ENCODE measurements around the gene SPATS2L.
"Not testable (repeated sequence)": the region's sequence is repeated elsewhere in the genome, so short reads cannot be mapped to it uniquely, and the experiment has no call there.

The SPATS2L gene

GRCh38 chr2:200319548-200320337 lies 13.2 kb downstream of the SPATS2L start:
- DNase-seq (ENCODE audit: low spot score) (peak; percentile 36), FAIRE-seq (no peak)

DNA sequence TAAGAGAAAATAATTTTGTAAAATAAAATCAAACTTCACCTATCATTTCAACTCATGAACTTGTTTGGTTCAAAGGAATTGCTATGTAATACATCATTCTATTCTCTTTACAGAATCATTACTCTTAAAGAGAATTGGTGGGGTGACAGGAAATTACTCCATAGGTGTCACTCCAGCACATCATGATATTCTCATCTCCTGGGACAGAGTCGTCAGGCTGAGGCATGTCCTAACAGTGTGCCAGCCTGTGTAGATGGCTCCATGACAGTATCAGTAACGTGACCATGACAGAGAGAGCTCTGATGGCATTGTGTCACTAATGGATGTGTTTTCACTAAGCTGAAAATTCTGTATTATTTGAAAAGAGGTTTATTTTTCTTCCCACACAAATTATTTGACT lies 13.9 kb downstream of the SPATS2L start:
- DNase-seq (ENCODE audit: low spot score): no peak
- no peak for FAIRE-seq

- DNase-seq (ENCODE audit: low spot score): no peak
- FAIRE-seq: no peak
Observed at GRCh38 chr2:200320991-200321390, 14.5 kb downstream of the SPATS2L start.

DNA sequence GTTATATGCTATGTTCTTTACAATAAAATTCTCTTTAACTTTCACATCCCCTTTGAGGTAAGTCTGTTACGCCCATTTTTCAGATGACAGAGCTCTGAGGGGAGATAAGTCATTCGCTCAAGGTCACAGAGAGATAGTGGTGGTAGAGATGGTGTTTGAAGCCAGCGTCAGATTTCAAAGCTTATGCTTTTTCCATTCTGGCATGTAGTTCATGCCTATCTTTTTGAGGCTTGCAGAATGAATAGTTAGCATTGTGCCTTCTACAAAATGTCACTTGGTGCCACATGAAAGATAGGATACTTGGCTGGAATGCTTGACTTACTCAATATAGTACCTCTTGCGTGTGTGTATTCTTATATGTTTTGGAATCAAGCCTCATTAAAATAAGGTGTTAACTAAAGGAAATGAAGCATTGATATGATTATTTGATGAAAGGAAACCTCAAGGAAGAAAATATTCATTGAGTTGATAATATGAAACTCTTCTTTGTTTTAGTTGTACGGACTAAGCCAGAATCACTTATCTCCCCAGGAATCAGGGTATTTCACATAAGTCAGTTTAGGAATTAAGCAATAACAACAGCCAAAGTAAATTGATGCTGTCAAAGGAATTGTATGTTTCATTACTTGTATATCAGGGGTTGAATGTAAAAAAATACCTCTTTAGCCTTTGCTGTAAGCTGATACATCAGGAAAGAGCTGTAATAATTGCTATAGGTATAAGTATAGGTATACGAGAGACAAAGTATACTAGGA lies 15.5 kb downstream of the SPATS2L start:
- DNase-seq (ENCODE audit: low spot score): no peak
- no peak for FAIRE-seq

DNA sequence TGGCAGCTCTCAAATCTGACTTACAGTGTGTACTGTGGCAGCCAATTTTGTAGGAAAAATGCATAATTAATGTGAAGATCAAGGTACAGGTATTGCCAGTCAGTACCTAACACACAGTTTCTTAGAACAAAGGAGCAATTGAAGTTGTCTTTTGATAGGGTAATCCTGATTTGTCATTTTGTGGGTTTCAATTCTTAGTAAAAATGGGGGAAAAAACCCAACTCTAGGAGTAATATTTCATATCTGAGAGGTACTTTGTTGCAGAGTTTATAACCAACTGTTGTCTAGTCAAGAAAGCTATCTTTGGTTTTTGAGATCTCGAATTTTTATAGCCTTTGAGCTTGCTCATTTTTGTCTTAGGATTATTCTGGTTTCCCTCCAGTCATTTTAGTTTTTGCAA lies 16.1 kb downstream of the SPATS2L start:
- DNase-seq (ENCODE audit: low spot score) (no peak), FAIRE-seq (no peak)

DNA sequence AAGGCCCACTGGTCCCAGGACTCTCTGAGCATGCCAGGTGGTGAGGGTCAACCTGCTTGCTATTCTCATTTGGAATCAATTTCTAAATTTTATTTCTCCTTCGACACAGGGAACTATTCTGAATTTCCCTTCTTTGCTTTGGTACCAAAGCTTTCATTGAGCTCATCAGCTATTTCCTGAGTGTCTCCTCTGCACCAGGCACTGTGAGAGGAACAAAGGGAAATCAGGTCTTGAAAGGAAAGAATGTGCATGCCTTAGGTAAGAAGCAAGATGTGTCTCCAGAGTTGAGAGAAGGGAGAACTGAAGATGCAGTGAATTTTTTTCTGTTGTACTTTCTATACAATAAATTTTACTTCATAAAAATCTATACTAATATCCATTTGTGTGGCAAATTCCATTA lies 17.9 kb downstream of the SPATS2L start:
- DNase-seq (ENCODE audit: low spot score) (no peak), FAIRE-seq (no peak)

DNA sequence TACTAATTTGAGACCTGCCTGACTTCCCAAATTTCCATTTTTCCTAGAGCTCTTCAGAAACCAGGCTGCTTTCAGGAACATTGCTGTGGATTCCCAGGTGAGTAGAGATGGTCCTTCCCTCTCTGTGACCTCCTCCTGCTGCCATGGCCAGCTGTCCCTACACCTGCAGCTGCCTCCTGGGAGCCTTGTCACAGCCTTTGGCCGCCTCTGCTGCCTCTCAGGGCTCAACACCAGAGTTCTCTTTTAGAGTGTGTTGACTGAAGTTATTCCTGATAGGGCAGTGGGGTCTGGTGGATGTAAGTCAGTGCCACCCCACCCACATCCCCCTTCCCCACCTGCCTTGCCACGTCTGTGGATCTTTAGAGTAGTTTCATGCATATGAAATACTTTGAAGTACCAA lies 22.9 kb downstream of the SPATS2L start:
- DNase-seq (ENCODE audit: low spot score): no peak
- no peak for FAIRE-seq

DNA sequence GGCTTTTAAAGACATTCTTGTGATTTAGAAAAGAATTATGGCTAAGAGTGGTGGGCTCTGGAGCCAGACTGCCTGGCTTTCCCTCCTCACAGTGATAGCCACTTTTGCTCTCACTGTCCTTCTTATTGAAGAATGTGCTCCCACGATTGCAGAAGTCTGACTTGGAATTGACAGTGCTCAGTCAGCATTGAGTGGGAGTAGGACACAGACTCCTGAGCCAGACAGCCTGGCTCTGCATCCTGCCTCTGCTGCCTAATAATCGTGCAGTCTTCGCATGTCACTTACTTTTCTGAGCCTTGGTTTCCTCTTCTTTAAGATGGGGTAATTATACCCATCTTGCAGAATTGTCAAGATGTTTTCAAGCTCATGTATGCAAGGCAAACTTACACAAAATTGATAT lies 23.3 kb downstream of the SPATS2L start:
- DNase-seq (ENCODE audit: low spot score): no peak
- no peak for FAIRE-seq

DNA sequence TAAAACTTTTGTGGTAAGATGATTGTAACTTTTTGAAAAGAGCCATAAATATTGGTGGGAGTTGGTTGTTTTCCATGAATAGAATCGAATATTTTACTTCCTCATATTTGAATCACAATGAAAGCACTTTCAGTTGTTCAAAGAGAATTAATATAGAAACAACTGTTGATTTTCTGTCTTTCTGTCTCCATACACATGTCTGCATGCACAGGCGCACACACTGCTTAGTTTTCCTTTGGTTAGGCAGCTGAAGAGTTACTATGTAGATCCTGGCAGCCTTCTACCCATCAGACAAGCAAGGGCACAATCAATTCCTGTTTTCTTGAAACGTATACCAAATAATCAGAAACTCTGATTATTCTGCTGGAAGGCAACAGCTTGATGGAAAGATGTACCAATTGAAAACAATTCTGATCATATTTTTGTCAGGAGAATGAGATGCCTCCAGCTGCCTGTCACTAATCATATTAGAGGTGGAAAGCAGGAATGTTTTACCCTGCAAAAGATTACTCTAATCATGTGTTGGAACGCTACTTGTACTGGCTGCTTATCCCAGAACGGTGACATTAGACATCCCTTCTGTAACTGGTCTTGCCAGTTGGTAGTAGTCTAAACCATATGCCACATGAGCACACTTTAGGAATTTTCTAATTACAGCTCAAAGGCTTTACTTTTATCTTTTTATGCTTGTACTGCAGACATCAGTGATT lies 24.0 kb downstream of the SPATS2L start:
- no peak for DNase-seq (ENCODE audit: low spot score)
- FAIRE-seq: no peak

DNA sequence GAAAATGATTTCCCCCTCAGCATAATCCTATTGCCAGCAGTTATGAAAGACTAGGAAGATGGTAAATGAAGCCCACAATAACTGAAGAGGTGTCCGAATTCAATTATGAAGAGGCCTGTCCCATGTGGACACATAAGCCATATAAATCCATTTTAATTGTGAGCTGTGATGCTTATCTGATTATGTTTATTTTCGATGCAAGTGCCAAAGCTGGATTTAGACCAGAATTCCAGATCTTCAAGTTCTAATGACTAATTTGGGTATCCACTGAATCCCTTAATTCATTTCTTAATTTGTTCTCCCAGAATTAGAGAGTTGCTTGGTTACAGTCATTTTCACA lies 24.5 kb downstream of the SPATS2L start:
- FAIRE-seq (no peak), DNase-seq (ENCODE audit: low spot score) (no peak)

- FAIRE-seq (no peak), DNase-seq (ENCODE audit: low spot score) (no peak)
Observed at GRCh38 chr2:200335657-200336056, 29.2 kb downstream of the SPATS2L start.

GRCh38 chr2:200336980-200337615 lies 30.6 kb downstream of the SPATS2L start:
- FAIRE-seq: no peak
- DNase-seq (ENCODE audit: low spot score): no peak

DNA sequence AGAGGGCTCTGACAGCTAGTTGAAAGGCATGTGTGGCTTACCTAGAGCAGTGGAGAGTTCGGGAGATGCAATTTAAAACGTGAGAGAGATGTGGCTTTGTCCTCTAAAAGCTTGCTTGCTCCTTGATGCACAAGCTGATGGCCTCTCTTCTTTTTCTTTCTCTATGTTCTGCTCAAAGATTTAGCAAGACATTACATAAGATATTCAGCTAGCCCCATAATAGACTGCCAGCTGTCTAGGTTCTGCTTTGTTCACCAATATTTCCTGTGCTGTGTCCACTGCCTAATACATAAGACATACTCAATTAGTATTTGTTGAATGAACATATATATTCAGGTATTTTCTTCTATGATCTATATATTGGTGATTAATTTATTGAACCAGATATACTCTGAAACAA lies 31.1 kb downstream of the SPATS2L start:
- DNase-seq (ENCODE audit: low spot score) (no peak), FAIRE-seq (no peak)

- DNase-seq (ENCODE audit: low spot score) (no peak), FAIRE-seq (no peak)
Observed at GRCh38 chr2:200338692-200339091, 32.2 kb downstream of the SPATS2L start.

DNA sequence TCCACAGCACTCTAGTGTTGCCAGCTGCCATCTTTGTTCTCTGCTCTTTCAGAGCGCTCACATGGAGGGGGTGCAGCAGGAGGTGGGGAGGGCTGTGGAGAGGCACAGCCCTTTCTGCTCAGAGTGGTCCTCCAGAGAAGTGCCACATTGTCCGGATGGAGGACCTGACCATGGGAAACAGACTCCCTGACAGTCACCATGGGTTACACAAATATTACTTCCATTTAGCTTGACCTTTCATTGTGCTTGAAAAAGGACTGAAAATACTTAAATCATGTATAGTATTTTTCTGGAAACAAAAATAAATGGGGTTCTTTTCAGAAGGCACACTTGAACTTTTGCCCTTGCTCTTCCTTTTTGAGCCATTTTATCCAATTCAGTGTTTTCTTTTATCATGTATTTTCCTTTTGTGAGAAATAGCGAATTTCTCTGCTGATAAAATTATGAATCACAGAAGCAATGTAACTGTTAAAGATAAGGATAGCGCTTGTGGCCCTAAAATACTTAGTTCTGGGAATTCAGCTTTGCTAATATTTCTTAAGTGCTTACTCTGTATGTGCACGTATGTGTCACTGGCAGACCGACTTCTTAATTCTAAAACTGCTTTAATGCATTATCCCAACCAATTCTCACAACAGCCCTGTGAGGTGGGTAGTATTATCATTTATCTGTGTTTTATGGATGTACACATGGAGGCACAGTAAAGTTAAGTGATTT lies 34.2 kb downstream of the SPATS2L start:
- DNase-seq (ENCODE audit: low spot score) (no peak), FAIRE-seq (no peak)

GRCh38 chr2:200341376-200341775 lies 34.9 kb downstream of the SPATS2L start:
- no peak for FAIRE-seq
- DNase-seq (ENCODE audit: low spot score): no peak

- no peak for DNase-seq (ENCODE audit: low spot score)
- FAIRE-seq: no peak
Observed at GRCh38 chr2:200342235-200342634, 35.7 kb downstream of the SPATS2L start.

DNA sequence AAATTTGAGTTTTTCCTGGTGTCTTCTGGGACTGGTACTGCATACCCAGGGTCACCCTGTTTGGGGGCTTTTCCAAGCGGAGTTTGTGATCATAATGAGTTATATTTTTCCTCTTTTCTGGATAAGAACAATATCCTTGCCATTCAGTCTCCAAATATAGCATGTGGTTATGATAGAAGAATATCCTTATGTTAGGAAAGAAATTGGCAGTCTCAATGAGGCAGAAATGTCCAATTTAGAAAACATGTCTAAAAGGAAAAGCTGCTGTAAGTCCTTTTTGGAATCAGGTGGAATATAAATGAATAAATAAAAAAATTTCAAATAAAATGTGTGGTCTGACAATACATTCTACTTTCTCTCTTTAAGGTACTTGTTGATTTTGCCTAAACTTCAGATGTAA lies 36.2 kb downstream of the SPATS2L start:
- FAIRE-seq: no peak
- no peak for DNase-seq (ENCODE audit: low spot score)

DNA sequence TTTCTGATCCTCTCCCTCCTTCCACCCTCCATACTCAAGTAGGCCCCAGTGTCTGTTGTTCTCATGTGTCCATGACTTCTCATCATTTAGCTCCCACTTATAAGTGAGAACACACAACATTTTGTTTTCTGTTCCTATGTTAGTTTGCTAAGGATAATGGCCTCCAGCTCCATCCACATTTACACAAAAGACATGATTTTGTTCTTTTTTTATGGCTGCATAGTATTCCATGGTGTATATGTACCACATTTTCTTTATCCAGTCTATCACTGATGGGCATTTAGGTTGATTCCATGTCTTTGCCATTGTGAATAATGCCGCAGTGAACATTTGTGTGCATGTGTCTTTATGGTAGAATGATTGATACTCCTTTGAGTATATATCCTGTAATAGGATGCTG lies 37.7 kb downstream of the SPATS2L start:
- FAIRE-seq; DNase-seq (ENCODE audit: low spot score): not testable (repeated sequence)

DNA sequence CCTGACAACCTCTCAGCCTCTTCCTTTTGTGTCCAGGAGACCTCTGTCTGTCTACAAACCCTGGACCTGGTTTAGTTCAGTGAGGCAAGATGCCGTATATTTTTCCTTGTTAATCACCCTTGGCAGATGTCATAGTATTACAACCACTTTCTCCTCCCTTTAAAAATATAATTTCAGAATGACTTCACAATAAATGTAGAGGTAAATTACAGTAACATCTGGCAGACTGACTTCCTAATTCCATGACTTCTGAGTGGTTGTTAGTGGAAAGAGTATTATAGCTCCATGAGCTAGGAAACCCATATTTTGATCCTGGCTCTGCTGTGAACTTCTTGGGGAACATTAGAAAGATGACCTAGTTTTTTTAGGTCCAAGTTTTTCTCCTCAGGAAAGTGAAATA lies 39.5 kb downstream of the SPATS2L start:
- no peak for FAIRE-seq
- DNase-seq (ENCODE audit: low spot score): no peak

GRCh38 chr2:200347301-200347700 lies 40.8 kb downstream of the SPATS2L start:
- FAIRE-seq (no peak), DNase-seq (ENCODE audit: low spot score) (no peak)

Measured in urothelium cell line (cell line).